ENCODE results near the gene FAT2. TPM values are rescaled to one million over a fixed set of nuclear protein-coding genes. Genes with fewer than 3 reads are reported as not detected.

The FAT2 gene, protein sequence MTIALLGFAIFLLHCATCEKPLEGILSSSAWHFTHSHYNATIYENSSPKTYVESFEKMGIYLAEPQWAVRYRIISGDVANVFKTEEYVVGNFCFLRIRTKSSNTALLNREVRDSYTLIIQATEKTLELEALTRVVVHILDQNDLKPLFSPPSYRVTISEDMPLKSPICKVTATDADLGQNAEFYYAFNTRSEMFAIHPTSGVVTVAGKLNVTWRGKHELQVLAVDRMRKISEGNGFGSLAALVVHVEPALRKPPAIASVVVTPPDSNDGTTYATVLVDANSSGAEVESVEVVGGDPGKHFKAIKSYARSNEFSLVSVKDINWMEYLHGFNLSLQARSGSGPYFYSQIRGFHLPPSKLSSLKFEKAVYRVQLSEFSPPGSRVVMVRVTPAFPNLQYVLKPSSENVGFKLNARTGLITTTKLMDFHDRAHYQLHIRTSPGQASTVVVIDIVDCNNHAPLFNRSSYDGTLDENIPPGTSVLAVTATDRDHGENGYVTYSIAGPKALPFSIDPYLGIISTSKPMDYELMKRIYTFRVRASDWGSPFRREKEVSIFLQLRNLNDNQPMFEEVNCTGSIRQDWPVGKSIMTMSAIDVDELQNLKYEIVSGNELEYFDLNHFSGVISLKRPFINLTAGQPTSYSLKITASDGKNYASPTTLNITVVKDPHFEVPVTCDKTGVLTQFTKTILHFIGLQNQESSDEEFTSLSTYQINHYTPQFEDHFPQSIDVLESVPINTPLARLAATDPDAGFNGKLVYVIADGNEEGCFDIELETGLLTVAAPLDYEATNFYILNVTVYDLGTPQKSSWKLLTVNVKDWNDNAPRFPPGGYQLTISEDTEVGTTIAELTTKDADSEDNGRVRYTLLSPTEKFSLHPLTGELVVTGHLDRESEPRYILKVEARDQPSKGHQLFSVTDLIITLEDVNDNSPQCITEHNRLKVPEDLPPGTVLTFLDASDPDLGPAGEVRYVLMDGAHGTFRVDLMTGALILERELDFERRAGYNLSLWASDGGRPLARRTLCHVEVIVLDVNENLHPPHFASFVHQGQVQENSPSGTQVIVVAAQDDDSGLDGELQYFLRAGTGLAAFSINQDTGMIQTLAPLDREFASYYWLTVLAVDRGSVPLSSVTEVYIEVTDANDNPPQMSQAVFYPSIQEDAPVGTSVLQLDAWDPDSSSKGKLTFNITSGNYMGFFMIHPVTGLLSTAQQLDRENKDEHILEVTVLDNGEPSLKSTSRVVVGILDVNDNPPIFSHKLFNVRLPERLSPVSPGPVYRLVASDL (N-terminal part only)
- total RNA-seq, result 100 to 1,000 TPM in 1 of 4 donors, 10 to 100 TPM in 3; 86.5 to 117 (median 99.0) TPM

GRCh38 chr5:151591144-151591819 lies at the start of gene FAT2:
Gene FAT2 (minus strand): TSS chr5:151591331. CDS start chr5:151568931, 22,400 bp downstream.
- Histone ChIP-seq H3K4me1 (peaks cover 9 to 79% (median 13%) of the 10 kb centered on the region in 3 donors), H3K36me3 (peaks cover 0 to 12% (median 0%) of the 10 kb centered on the region in 3 donors), H3K27me3 (no peaks in the 10 kb centered on the region), H3K4me3 (peak within 1 kb of the TSS; percentile 53 to 67 (median 62)), H3K9me3 (no peaks in the 10 kb centered on the region), H3K27ac (peak within 1 kb of the TSS; percentile 68 to 94 (median 88))
- TF ChIP-seq, protein P1, sequence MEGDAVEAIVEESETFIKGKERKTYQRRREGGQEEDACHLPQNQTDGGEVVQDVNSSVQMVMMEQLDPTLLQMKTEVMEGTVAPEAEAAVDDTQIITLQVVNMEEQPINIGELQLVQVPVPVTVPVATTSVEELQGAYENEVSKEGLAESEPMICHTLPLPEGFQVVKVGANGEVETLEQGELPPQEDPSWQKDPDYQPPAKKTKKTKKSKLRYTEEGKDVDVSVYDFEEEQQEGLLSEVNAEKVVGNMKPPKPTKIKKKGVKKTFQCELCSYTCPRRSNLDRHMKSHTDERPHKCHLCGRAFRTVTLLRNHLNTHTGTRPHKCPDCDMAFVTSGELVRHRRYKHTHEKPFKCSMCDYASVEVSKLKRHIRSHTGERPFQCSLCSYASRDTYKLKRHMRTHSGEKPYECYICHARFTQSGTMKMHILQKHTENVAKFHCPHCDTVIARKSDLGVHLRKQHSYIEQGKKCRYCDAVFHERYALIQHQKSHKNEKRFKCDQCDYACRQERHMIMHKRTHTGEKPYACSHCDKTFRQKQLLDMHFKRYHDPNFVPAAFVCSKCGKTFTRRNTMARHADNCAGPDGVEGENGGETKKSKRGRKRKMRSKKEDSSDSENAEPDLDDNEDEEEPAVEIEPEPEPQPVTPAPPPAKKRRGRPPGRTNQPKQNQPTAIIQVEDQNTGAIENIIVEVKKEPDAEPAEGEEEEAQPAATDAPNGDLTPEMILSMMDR (IDR thresholded peaks at IDR 0.05), result no peak
- peak in 2 of 4 donors; percentile 72 to 74 for TF ChIP-seq POLR2A (IDR thresholded peaks at IDR 0.05)
- no peak for DNase-seq
- intact Hi-C loops (cut with DNase I), result no loop called here
- 20 to 25% methylated on average over 6 of the region's 13 CpGs for WGBS, 2 donors

GRCh38 chr5:151638619-151639018 lies 47.5 kb upstream of the FAT2 start:
- 57 to 72% methylated on average over 4 of the region's 4 CpGs for WGBS, 2 donors
- intact Hi-C loops (cut with DNase I), result no loop called here
- no peaks in the 10 kb centered on the region for H3K36me3 ChIP-seq
- H3K27me3 ChIP-seq, result peaks cover 0 to 4% (median 0%) of the 10 kb centered on the region in 4 donors
- no peaks in the 10 kb centered on the region for H3K9me3 ChIP-seq
- TF ChIP-seq, protein P1 (IDR thresholded peaks at IDR 0.05), result no peak
- no peak for TF ChIP-seq POLR2A (IDR thresholded peaks at IDR 0.05)
- H3K4me3 ChIP-seq, result no peak overlapping the region
- H3K27ac ChIP-seq, result peak overlapping the region; percentile 77 to 90 (median 83)
- DNase-seq, result no peak
- H3K4me1 ChIP-seq, result peaks cover 2 to 94% (median 40%) of the 10 kb centered on the region in 3 donors

GRCh38 chr5:151637676-151638075 lies 46.5 kb upstream of the FAT2 start:
- WGBS, 2 donors, result 34 to 37% methylated on average over 5 of the region's 5 CpGs
- Histone ChIP-seq H3K27ac (peak overlapping the region; percentile 77 to 90 (median 83)), H3K9me3 (no peaks in the 10 kb centered on the region), H3K4me3 (no peak overlapping the region), H3K4me1 (peaks cover 7 to 98% (median 46%) of the 10 kb centered on the region in 3 donors), H3K27me3 (peaks cover 0 to 7% (median 0%) of the 10 kb centered on the region in 4 donors), H3K36me3 (no peaks in the 10 kb centered on the region)
- no peak for TF ChIP-seq POLR2A (IDR thresholded peaks at IDR 0.05)
- TF ChIP-seq, protein P1 (IDR thresholded peaks at IDR 0.05), result no peak
- no peak for DNase-seq
- intact Hi-C loops (cut with DNase I), result no loop called here

- peak overlapping the region; percentile 73 to 90 (median 78) for H3K27ac ChIP-seq
- DNase-seq, result no peak
- no peaks in the 10 kb centered on the region for H3K36me3 ChIP-seq
- H3K4me3 ChIP-seq, result no peak overlapping the region
- 43 to 67% methylated on average over 1 of the region's 1 CpG for WGBS, 2 donors
- intact Hi-C loops (cut with DNase I), result no loop called here
- peaks cover 7 to 78% (median 32%) of the 10 kb centered on the region in 3 donors for H3K4me1 ChIP-seq
- no peak for TF ChIP-seq POLR2A (IDR thresholded peaks at IDR 0.05)
- TF ChIP-seq, protein P1 (IDR thresholded peaks at IDR 0.05), result no peak
- no peaks in the 10 kb centered on the region for H3K9me3 ChIP-seq
- H3K27me3 ChIP-seq, result peaks cover 0 to 7% (median 0%) of the 10 kb centered on the region in 4 donors
Observed at GRCh38 chr5:151633892-151634291, 42.8 kb upstream of the FAT2 start.

Measured in esophagus squamous epithelium (tissue), 5 donors.